ENCODE results near the gene PPP1R1B.

DNA sequence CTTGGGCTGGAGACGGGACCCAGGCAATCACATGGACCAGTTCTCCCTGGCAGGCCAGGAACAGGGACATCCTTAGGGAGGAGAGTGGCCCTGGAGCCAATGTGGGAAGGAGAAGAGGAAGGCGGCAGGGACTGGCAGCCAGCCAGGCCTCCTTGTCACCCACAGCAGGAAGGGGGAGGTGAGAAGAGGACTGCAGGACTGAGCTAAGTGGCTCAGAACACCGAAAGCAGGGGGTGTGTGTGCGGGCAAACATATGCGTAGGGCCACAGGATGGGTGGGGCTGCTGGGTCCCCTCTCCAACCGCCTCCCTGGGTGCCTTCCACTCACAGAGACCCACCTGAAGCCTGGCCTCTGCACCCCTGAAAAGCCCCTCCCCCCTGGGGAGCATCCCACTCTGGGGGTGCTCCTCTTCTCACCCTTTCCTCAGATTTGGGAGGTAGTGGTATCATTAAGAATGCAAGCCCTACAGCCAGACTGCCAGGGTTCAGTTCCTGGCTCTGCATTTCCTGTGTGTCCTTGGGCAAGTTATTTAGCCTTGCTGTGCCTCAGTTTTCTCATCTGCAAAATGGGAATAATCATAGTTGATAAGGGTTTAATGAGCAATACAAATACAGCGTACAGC is 49.6 kb downstream of the PPP1R1B start:
- TF ChIP-seq, protein P1, sequence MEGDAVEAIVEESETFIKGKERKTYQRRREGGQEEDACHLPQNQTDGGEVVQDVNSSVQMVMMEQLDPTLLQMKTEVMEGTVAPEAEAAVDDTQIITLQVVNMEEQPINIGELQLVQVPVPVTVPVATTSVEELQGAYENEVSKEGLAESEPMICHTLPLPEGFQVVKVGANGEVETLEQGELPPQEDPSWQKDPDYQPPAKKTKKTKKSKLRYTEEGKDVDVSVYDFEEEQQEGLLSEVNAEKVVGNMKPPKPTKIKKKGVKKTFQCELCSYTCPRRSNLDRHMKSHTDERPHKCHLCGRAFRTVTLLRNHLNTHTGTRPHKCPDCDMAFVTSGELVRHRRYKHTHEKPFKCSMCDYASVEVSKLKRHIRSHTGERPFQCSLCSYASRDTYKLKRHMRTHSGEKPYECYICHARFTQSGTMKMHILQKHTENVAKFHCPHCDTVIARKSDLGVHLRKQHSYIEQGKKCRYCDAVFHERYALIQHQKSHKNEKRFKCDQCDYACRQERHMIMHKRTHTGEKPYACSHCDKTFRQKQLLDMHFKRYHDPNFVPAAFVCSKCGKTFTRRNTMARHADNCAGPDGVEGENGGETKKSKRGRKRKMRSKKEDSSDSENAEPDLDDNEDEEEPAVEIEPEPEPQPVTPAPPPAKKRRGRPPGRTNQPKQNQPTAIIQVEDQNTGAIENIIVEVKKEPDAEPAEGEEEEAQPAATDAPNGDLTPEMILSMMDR (IDR thresholded peaks at IDR 0.05): no peak
- TF ChIP-seq POLR2A (IDR thresholded peaks at IDR 0.05): no peak

All from adrenal gland (tissue), 5 donors.